K562 (cell line): ENCODE data around the gene DCXR. TPM values are rescaled to one million over a fixed set of nuclear protein-coding genes. Genes with fewer than 3 reads are reported as not detected.
A peak's percentile ranks its signal among the peaks of the same experiment; 100 is the strongest.

Source experiments
- ATAC-seq: fragments of 200-7000 bp; cut with Tn5 transposase; 3 replicates; pipeline ENCODE4 v1.9.1; 2020; ENCODE audit warnings: moderate library complexity
- BruUV-seq: library from RNA; stranded (reverse); fragments of 400-500 nt; replicated peaks from 2 replicates; lab custom pipeline; 2021; lab: Mats Ljungman, UMichigan
- CTCF ChIA-PET: fragments of 300-600 bp; formaldehyde crosslinking; extraction: SDS; loops from one replicate; lab custom pipeline; 2021; ENCODE audit warnings: low intra/inter-chr PET ratio; lab: Yijun Ruan, JAX
- POLR2A ChIA-PET: fragments of 300-600, 350-650 bp; sonication (Branson Sonifier 250); formaldehyde crosslinking; extraction: SDS; loops from one replicate; lab custom pipeline; 2021; ENCODE audit warnings: antibody characterized with exemption, inconsistent platforms; lab: Yijun Ruan, JAX
- DNase-seq, 4 experiments: peaks; one replicate each; pipeline versions ENCODE4 v3.0.0 to v3.0.0-alpha.2; 2011 to 2018; ENCODE audit warnings: low spot score in 3 of 4, mixed read lengths in 3 of 4; ENCODE audit errors: extremely low read depth in 1 of 4
- FAIRE-seq: peaks from 2 replicates; lab custom pipeline; 2011; peaks lifted over from hg19 to GRCh38; lab: Jason Lieb, UNC
- H2AFZ ChIP-seq: 2 replicates; pipeline ENCODE4 v1.6.0; 2011; ENCODE audit warnings: low read depth, low read length, control low read depth, inconsistent platforms
- H3K27ac ChIP-seq: fragments of 200-600 bp; 3 replicates; pipeline ENCODE4 v1.8.0; 2011; ENCODE audit warnings: low read depth, mild to moderate bottlenecking, control low read depth, inconsistent platforms, low read length, moderate library complexity, mixed read lengths; ENCODE audit errors: extremely low read depth
- H3K27me3 ChIP-seq, 2 experiments: fragments of 300-600 bp in 1 of 2; 2 replicates in 1 of 2; 3 replicates in 1 of 2; pipeline versions ENCODE4 v1.6.0 to v1.8.0; 2011; ENCODE audit warnings: inconsistent platforms in 2 of 2, low read length in 2 of 2, mild to moderate bottlenecking in 1 of 2, mixed read lengths in 1 of 2, moderate library complexity in 1 of 2; ENCODE audit not compliant: control insufficient read depth in 2 of 2, insufficient read depth in 2 of 2
- H3K36me3 ChIP-seq: fragments of 300-600 bp; 3 replicates; pipeline ENCODE4 v1.8.0; 2011; ENCODE audit warnings: mild to moderate bottlenecking, low read length, inconsistent platforms; ENCODE audit not compliant: control insufficient read depth, insufficient read depth
- H3K4me1 ChIP-seq, 2 experiments: fragments of 200-600 bp in 1 of 2; replicated peaks in 1 of 2; 2 replicates in 1 of 2; 3 replicates in 1 of 2; pipeline versions ENCODE4 v1.5.1 to v1.8.0; 2011; ENCODE audit warnings: inconsistent platforms in 2 of 2, low read length in 2 of 2, mild to moderate bottlenecking in 1 of 2, mixed read lengths in 1 of 2, moderate library complexity in 1 of 2; ENCODE audit not compliant: control insufficient read depth in 2 of 2, insufficient read depth in 2 of 2
- H3K4me2 ChIP-seq: 2 replicates; pipeline ENCODE4 v1.6.1; 2011; ENCODE audit warnings: low read length, control low read depth, inconsistent platforms, mixed read lengths; ENCODE audit not compliant: insufficient read depth
- H3K4me3 ChIP-seq: fragments of 200-600 bp; sonication (generic), shearing (Covaris generic); 2 replicates; pipeline ENCODE4 v1.5.1; 2016; ENCODE audit warnings: control low read depth, inconsistent platforms
- H3K79me2 ChIP-seq: fragments of 200-600 bp; 3 replicates; pipeline ENCODE4 v1.8.0; 2011; ENCODE audit warnings: low read length, inconsistent platforms; ENCODE audit not compliant: control insufficient read depth, insufficient read depth
- H3K9ac ChIP-seq, 2 experiments: 2 replicates each; pipeline versions ENCODE4 v1.6.0 to v1.6.1; 2011; ENCODE audit warnings: low read depth in 2 of 2, low read length in 2 of 2, control low read depth in 1 of 2, inconsistent platforms in 1 of 2, mild to moderate bottlenecking in 1 of 2, mixed read lengths in 1 of 2; ENCODE audit not compliant: insufficient read depth in 1 of 2
- H3K9me1 ChIP-seq: one replicate; pipeline ENCODE4 v1.6.0; 2011; ENCODE audit warnings: inconsistent platforms, mild to moderate bottlenecking, low read length, moderate library complexity; ENCODE audit not compliant: control insufficient read depth, insufficient read depth
- H3K9me3 ChIP-seq: replicated peaks from 2 replicates; pipeline ENCODE4 v1.5.1; 2011; ENCODE audit warnings: low read depth, low read length, inconsistent platforms; ENCODE audit not compliant: control insufficient read depth, insufficient read depth
- H4K20me1 ChIP-seq: replicated peaks from 2 replicates; pipeline ENCODE4 v1.6.1; 2011; ENCODE audit warnings: low read length, inconsistent platforms, mixed read lengths; ENCODE audit not compliant: control insufficient read depth, insufficient read depth
- ARID2 ChIP-seq: fragments of 450-650 bp; IDR thresholded peaks from 2 replicates; pipeline ENCODE4 v1.6.1; 2017; ENCODE audit warnings: antibody characterized with exemption, mild to moderate bottlenecking
- CXXC5 ChIP-seq: fragments of 250-450 bp; sonication (Bioruptor Pico); IDR thresholded peaks from 2 replicates; pipeline ENCODE4 v1.8.0; 2022; ENCODE audit warnings: inconsistent platforms, mild to moderate bottlenecking, moderate library complexity
- NFXL1 ChIP-seq: fragments of 450-650 bp; formaldehyde crosslinking; IDR thresholded peaks from 2 replicates; pipeline ENCODE4 v1.4.0; 2021; ENCODE audit warnings: mild to moderate bottlenecking
- POLR2G ChIP-seq: fragments of 200-400 bp; formaldehyde crosslinking; IDR thresholded peaks from 2 replicates; pipeline ENCODE4 v1.6.1; 2017; ENCODE audit warnings: low read depth, mild to moderate bottlenecking, antibody characterized with exemption, low read length, moderate library complexity
- WGBS: fragments of 100-300 bp; shearing (Covaris generic); methylation state at CpG from one replicate; pipeline ENCODE4 v1.1.6; 2016; ENCODE audit warnings: low coverage, mixed read lengths; ENCODE audit not compliant: insufficient coverage; ENCODE audit errors: missing lambda C conversion rate; 5-methylcytosine and 5-hydroxymethylcytosine counted together
- in situ Hi-C: fragments of 300-500 bp; cut with MboI; formaldehyde crosslinking; loops from 4 replicates; pipeline ENCODE4 v1.15.0; 2018; ENCODE audit warnings: inconsistent platforms, mixed read lengths
- intact Hi-C: fragments of 100-400 bp; cut with micrococcal nuclease; formaldehyde crosslinking; loops from 2 replicates; pipeline ENCODE4 v1.14.2; 2022
- polyA plus RNA-seq, 8 experiments: library from polyadenylated mRNA; depleted of rRNA in 4 of 8; stranded (reverse) in 5 of 8; unstranded in 3 of 8; fragments of >200 nt; fragmentation: Nextera tagmentation in 2 of 8; fragmentation: Illumina TruSeq in 1 of 8; extraction: Ambion mirVana in 2 of 8; extraction: Trizol in 1 of 8; gene quantifications; 2 replicates each; pipeline versions ENCODE4 v1.2.1 to v1.2.3, GENCODE V29; 2011 to 2014; ENCODE audit warnings: inconsistent platforms in 1 of 8, missing spikeins in 1 of 8
- total RNA-seq, 7 experiments: library from RNA; depleted of rRNA in 6 of 7; stranded (reverse); fragments of >200 nt in 6 of 7; fragmentation: Illumina TruSeq in 2 of 7; extraction: Trizol in 2 of 7; gene quantifications; 2 replicates each; pipeline versions ENCODE4 v1.2.1 to v1.2.3, GENCODE V29; 2011 to 2021; ENCODE audit warnings: low replicate concordance in 1 of 7

The DCXR gene
- total and polyA plus RNA-seq, 9 of the 15 experiments (the other 6 are each of a cell fraction or from before 2014, with no cell fraction given) = 21.3 to 274 (median 156) TPM

GRCh38 chr17:82050761-82051641, 13.5 kb upstream of the DCXR start (continued):
- TF ChIP-seq CXXC5 (CRISPR knock-in tag) = no peak

GRCh38 chr17:82050152-82050760, 12.8 kb upstream of the DCXR start:
- H4K20me1 ChIP-seq = 0 out of 2 replicates have a peak, but pooled peaks cover 4% of the 10 kb centered on the region
- FAIRE-seq (no peak), DNase-seq (no peak), ATAC-seq (no peak)
- 80% methylated on average over 12 of the region's 28 CpGs for WGBS
- no peak overlapping the region for H2AFZ ChIP-seq
- H3K9ac ChIP-seq = peak overlapping the region; percentile 78 to 97; a peak in 3 of 4 replicates
- peak overlapping the region; percentile 76 for H3K4me2 ChIP-seq
- peaks cover 28% of the 10 kb centered on the region for H3K79me2 ChIP-seq
- peaks cover 6 to 84% of the 10 kb centered on the region in 2 experiments; a peak in 3 of 5 replicates for H3K4me1 ChIP-seq
- CTCF ChIA-PET = no interaction called here
- no peak overlapping the region; the same call in 2 of the 3 replicates for H3K27ac ChIP-seq
- no peaks in the 10 kb centered on the region for H3K27me3 ChIP-seq
- in situ Hi-C loops (no loop called here), intact Hi-C loops (no loop called here)
- TF ChIP-seq ARID2 (no peak), NFXL1 (CRISPR knock-in tag) (no peak), POLR2G (peak; percentile 38)
- H3K4me3 ChIP-seq = peak overlapping the region; percentile 98
- no peaks in the 10 kb centered on the region for H3K9me3 ChIP-seq
- POLR2A ChIA-PET = interaction anchor here (0.6 to 1.8 kb wide), 4 partner anchors 10 to 52 kb away, joined by 3 to 7 read pairs (median 4); no protein-coding TSS in a partner anchor
- peaks cover 2% of the 10 kb centered on the region for H3K9me1 ChIP-seq
- H3K36me3 ChIP-seq = peaks cover 61% of the 10 kb centered on the region; the same call in 2 of the 3 replicates
- BruUV-seq = no TSS peak
